GM12892 (cell line): ENCODE data around the gene FARSA.
"Not testable (repeated sequence)": the region's sequence is repeated elsewhere in the genome, so short reads cannot be mapped to it uniquely, and the experiment has no call there.

Experiments used
- DNase-seq: peaks from one replicate; pipeline ENCODE4 v3.0.0; 2011; ENCODE audit not compliant: insufficient read length
- FAIRE-seq: peaks from 2 replicates; lab custom pipeline; 2011; peaks lifted over from hg19 to GRCh38; lab: Jason Lieb, UNC
- POLR2A ChIP-seq: IDR thresholded peaks from 2 replicates; pipeline ENCODE4 v1.6.1; 2011; ENCODE audit warnings: low read depth, low read length, control low read depth
- POLR2AphosphoS5 ChIP-seq: IDR thresholded peaks from 2 replicates; pipeline ENCODE4 v1.6.1; 2011; ENCODE audit warnings: low read depth, low read length, control low read depth
- TAF1 ChIP-seq: IDR thresholded peaks from 2 replicates; pipeline ENCODE4 v1.6.1; 2011; ENCODE audit warnings: low read depth, mild to moderate bottlenecking, control low read depth, low read length, borderline replicate concordance

Gene FARSA

GRCh38 chr19:12893582-12893981, 39.9 kb downstream of the FARSA start:
- DNase-seq (no peak), FAIRE-seq (no peak)
- TF ChIP-seq TAF1 (no peak), POLR2AphosphoS5 (no peak), POLR2A (no peak)

- TF ChIP-seq POLR2A (no peak), TAF1 (no peak), POLR2AphosphoS5 (no peak)
- DNase-seq (no peak), FAIRE-seq (peak; percentile 54)
These were observed 41.9 kb downstream of the FARSA start for GRCh38 chr19:12891553-12892021.

- FAIRE-seq = peak; percentile 95
- TF ChIP-seq POLR2A (peak; percentile 93), POLR2AphosphoS5 (peak; percentile 92), TAF1 (peak; percentile 68)
These were observed 42.5 kb downstream of the FARSA start, which contains the start of gene GCDH for GRCh38 chr19:12890787-12891552. TSS of gene GCDH (plus strand) at chr19:12891160. CDS start at chr19:12891305, 145 bp downstream.

GRCh38 chr19:12890299-12890786, 43.2 kb downstream of the FARSA start:
- DNase-seq, FAIRE-seq: not testable (repeated sequence)

More at GRCh38 chr19:12890787-12891552, 42.5 kb downstream of the FARSA start, which contains the start of gene GCDH:
- peak; percentile 91 for DNase-seq

GRCh38 chr19:12888006-12888603, 45.4 kb downstream of the FARSA start:
- TF ChIP-seq POLR2AphosphoS5 = no peak
- TF ChIP-seq POLR2A = no peak
- no peak for TF ChIP-seq TAF1
- DNase-seq = no peak

GRCh38 chr19:12886969-12887747, 46.4 kb downstream of the FARSA start, which contains the start of gene KLF1:
TSS of gene KLF1 (minus strand) at chr19:12887201. CDS start at chr19:12887140, 61 bp downstream.
- no peak for FAIRE-seq
- TF ChIP-seq POLR2AphosphoS5 (no peak), TAF1 (no peak), POLR2A (no peak)
- no peak for DNase-seq

More at GRCh38 chr19:12888006-12888603, 45.4 kb downstream of the FARSA start:
- no peak for FAIRE-seq

GRCh38 chr19:12886651-12886968, 46.9 kb downstream of the FARSA start:
- DNase-seq (no peak), FAIRE-seq (no peak)
- TF ChIP-seq POLR2A (no peak), TAF1 (no peak), POLR2AphosphoS5 (no peak)

GRCh38 chr19:12885749-12886650, 47.5 kb downstream of the FARSA start:
- TF ChIP-seq TAF1 (no peak), POLR2AphosphoS5 (no peak), POLR2A (no peak)
- FAIRE-seq = no peak
- DNase-seq = no peak

- TF ChIP-seq TAF1 (no peak), POLR2AphosphoS5 (no peak), POLR2A (no peak)
- FAIRE-seq (peak; percentile 81), DNase-seq (peak; percentile 80)
These were observed 48.4 kb downstream of the FARSA start for GRCh38 chr19:12884926-12885748.

GRCh38 chr19:12884627-12884925, 48.9 kb downstream of the FARSA start:
- FAIRE-seq (no peak), DNase-seq (no peak)

GRCh38 chr19:12884202-12884601, 49.3 kb downstream of the FARSA start:
- FAIRE-seq (no peak), DNase-seq (no peak)
- TF ChIP-seq POLR2AphosphoS5 (no peak), TAF1 (no peak), POLR2A (no peak)

More at GRCh38 chr19:12884627-12884925, 48.9 kb downstream of the FARSA start:
- TF ChIP-seq POLR2A (no peak), TAF1 (no peak), POLR2AphosphoS5 (no peak)
